Testis (tissue), 3 donors: ENCODE data around the gene PCDHGA6. TPM values are rescaled to one million over a fixed set of nuclear protein-coding genes. Genes with fewer than 3 reads are reported as not detected.
"Not testable (repeated sequence)": the region's sequence is repeated elsewhere in the genome, so short reads cannot be mapped to it uniquely, and the experiment has no call there.

Experiments used
- DNase-seq: peaks from one replicate; pipeline ENCODE4 v3.0.0-alpha.2; 2019
- H3K27ac ChIP-seq, 2 donors: fragments of 200-600 bp; sonication (generic); one replicate each; pipeline ENCODE4 v1.5.1; 2019
- H3K27me3 ChIP-seq: fragments of 200-600 bp; sonication (generic); one replicate; pipeline ENCODE4 v1.5.1; 2019
- H3K36me3 ChIP-seq: fragments of 200-600 bp; sonication (generic); one replicate; pipeline ENCODE4 v1.5.1; 2017; ENCODE audit warnings: low read depth; ENCODE audit errors: missing control alignments
- H3K4me1 ChIP-seq: fragments of 200-600 bp; sonication (generic); one replicate; pipeline ENCODE4 v1.5.1; 2019
- H3K4me3 ChIP-seq, 2 donors: fragments of 200-600 bp; sonication (generic); one replicate each; pipeline ENCODE4 v1.5.1; 2017 to 2019
- H3K9me3 ChIP-seq: fragments of 200-600 bp; sonication (generic); one replicate; pipeline ENCODE4 v1.5.1; 2017
- CTCF ChIP-seq, 3 experiments: fragments of 450-650 bp in 2 of 3; fragments of 200-600 bp in 1 of 3; sonication (generic) in 1 of 3; IDR thresholded peaks; one replicate each; pipeline ENCODE4 v1.5.1; 2016 to 2019; ENCODE audit warnings: antibody characterized with exemption in 3 of 3, mild to moderate bottlenecking in 2 of 3, moderate library complexity in 1 of 3
- POLR2A ChIP-seq: fragments of 450-650 bp; IDR thresholded peaks from one replicate; pipeline ENCODE4 v1.6.1; 2017; ENCODE audit warnings: antibody characterized with exemption, mild to moderate bottlenecking, moderate library complexity
- WGBS, 2 donors: methylation state at CpG; one replicate each; pipeline ENCODE4 v1.1.5; 2018; 5-methylcytosine and 5-hydroxymethylcytosine counted together
- intact Hi-C: fragments of 100-400 bp; cut with DNase I; formaldehyde crosslinking; loops from one replicate; pipeline ENCODE4 v1.15.1; 2023; ENCODE audit warnings: low total_unique reads
- polyA plus RNA-seq: library from polyadenylated mRNA; stranded (reverse); fragments of 350-450 nt; fragmentation: Illumina TruSeq; extraction: RNeasy Lipid Tissue Mini Kit (QIAGEN cat#74804); gene quantifications from one replicate; pipeline ENCODE4 v1.2.3, GENCODE V29; 2014; ENCODE audit warnings: low read depth, low replicate concordance; ENCODE audit not compliant: insufficient read depth
- total RNA-seq, 2 donors: library from RNA; depleted of rRNA; stranded (reverse); fragments of >200 nt; gene quantifications; one replicate each; pipeline ENCODE4 v1.2.3, GENCODE V29; 2016

Gene PCDHGA6
- total and polyA plus RNA-seq, 3 donors from 2014 or later: 1.8 to 13.4 (median 9.7) TPM

- no peak overlapping the region for H3K27ac ChIP-seq
- WGBS, 2 donors: 33 to 35% methylated on average over 23 to 73 of the region's 77 CpGs
- intact Hi-C loops: no loop called here
- TF ChIP-seq POLR2A (no peak), CTCF (IDR thresholded peaks at IDR 0.05) (no peak)
- H3K9me3 ChIP-seq: no peaks in the 10 kb centered on the region
- H3K36me3 ChIP-seq: no peaks in the 10 kb centered on the region
- no peak for DNase-seq
- no peaks in the 10 kb centered on the region for H3K27me3 ChIP-seq
- H3K4me3 ChIP-seq: no peak overlapping the region
- no peaks in the 10 kb centered on the region for H3K4me1 ChIP-seq
Observed at GRCh38 chr5:141389153-141390042, 15.7 kb downstream of the PCDHGA6 start.

- no peak for DNase-seq
- H3K27ac ChIP-seq: no peak within 1 kb of the TSS
- no peak for TF ChIP-seq POLR2A
- no peak for TF ChIP-seq CTCF (IDR thresholded peaks at IDR 0.05)
- H3K27me3 ChIP-seq: no peaks in the 10 kb centered on the region
- peak within 1 kb of the TSS in 1 of 2 donors; percentile 38 for H3K4me3 ChIP-seq
- H3K4me1 ChIP-seq: no peaks in the 10 kb centered on the region
- H3K36me3 ChIP-seq: no peaks in the 10 kb centered on the region
- no peaks in the 10 kb centered on the region for H3K9me3 ChIP-seq
- 25 to 28% methylated on average over 33 to 38 of the region's 38 CpGs for WGBS, 2 donors
- intact Hi-C loops: no loop called here
Observed at GRCh38 chr5:141392429-141393198, 18.9 kb downstream of the PCDHGA6 start, which contains the start of gene PCDHGA8. Gene PCDHGA8, plus strand, starts transcription at chr5:141392633. Its CDS starts 181 bp downstream, at chr5:141392814.

- H3K4me1 ChIP-seq: no peaks in the 10 kb centered on the region
- no peaks in the 10 kb centered on the region for H3K36me3 ChIP-seq
- no peak overlapping the region for H3K27ac ChIP-seq
- intact Hi-C loops: no loop called here
- no peak for DNase-seq
- no peaks in the 10 kb centered on the region for H3K9me3 ChIP-seq
- peak overlapping the region in 1 of 2 donors; percentile 38 for H3K4me3 ChIP-seq
- 24 to 33% methylated on average over 21 of the region's 21 CpGs for WGBS, 2 donors
- TF ChIP-seq POLR2A (no peak), CTCF (IDR thresholded peaks at IDR 0.05) (no peak)
- H3K27me3 ChIP-seq: no peaks in the 10 kb centered on the region
Observed at GRCh38 chr5:141393267-141393666, 19.6 kb downstream of the PCDHGA6 start.

- H3K27ac ChIP-seq, intact Hi-C loops, DNase-seq, H3K36me3 ChIP-seq, H3K27me3 ChIP-seq, H3K4me3 ChIP-seq, H3K9me3 ChIP-seq, H3K4me1 ChIP-seq: not testable (repeated sequence)
- WGBS, 2 donors: 32 to 34% methylated on average over 13 to 51 of the region's 53 CpGs
Observed at GRCh38 chr5:141394401-141395187, 20.9 kb downstream of the PCDHGA6 start.
